C4-2B (cell line): ENCODE results near the gene ASXL1.

Experiments used
- CTCF ChIP-seq: fragments of 450-650 bp; conservative IDR thresholded peaks from 2 replicates; pipeline ENCODE4 v1.5.1; 2017; ENCODE audit warnings: mild to moderate bottlenecking
- ZFX ChIP-seq: fragments of 450-650 bp; IDR thresholded peaks from 2 replicates; pipeline ENCODE4 v1.6.1; 2017

- no peak for TF ChIP-seq CTCF
- no peak for TF ChIP-seq ZFX
These were observed 124.0 kb downstream of the ASXL1 start for GRCh38 chr20:32482143-32482441.
